HEK293 (cell line): Measurements from ENCODE around the gene PODN.

Experiments used
- CTCF ChIA-PET: fragments of 350-600 bp; formaldehyde crosslinking; extraction: SDS; loops from one replicate; lab custom pipeline; 2021; ENCODE audit warnings: antibody characterized with exemption; lab: Yijun Ruan, JAX
- POLR2A ChIA-PET: fragments of 300-600 bp; formaldehyde crosslinking; extraction: SDS; loops from one replicate; lab custom pipeline; 2020; ENCODE audit warnings: antibody characterized with exemption, inconsistent platforms; lab: Yijun Ruan, JAX
- H3K27ac ChIP-seq: fragments of 200-500 bp; sonication (Bioruptor generic); 2 replicates; pipeline ENCODE4 v1.5.1; 2014; ENCODE audit warnings: low read depth, low read length, control low read depth, inconsistent platforms; ENCODE audit errors: extremely low read depth
- H3K36me3 ChIP-seq, 2 experiments: fragments of 200-500 bp in 1 of 2; sonication (Bioruptor generic) in 1 of 2; 1 replicate in 1 of 2; 2 replicates in 1 of 2; pipeline ENCODE4 v1.5.1; 2014 to 2017; ENCODE audit warnings: inconsistent platforms in 2 of 2, low read length in 2 of 2; ENCODE audit not compliant: control insufficient read depth in 2 of 2, insufficient read depth in 1 of 2
- H3K4me1 ChIP-seq: fragments of 200-500 bp; sonication (Bioruptor generic); 2 replicates; pipeline ENCODE4 v1.5.1; 2014; ENCODE audit warnings: mild to moderate bottlenecking, low read length, inconsistent platforms; ENCODE audit not compliant: control insufficient read depth, insufficient read depth
- H3K4me3 ChIP-seq: 2 replicates; pipeline ENCODE4 v1.5.1; 2011; ENCODE audit warnings: low read depth, mild to moderate bottlenecking, control low read depth, low read length, moderate library complexity
- H3K9me3 ChIP-seq: fragments of 200-500 bp; sonication (Bioruptor generic); 2 replicates; pipeline ENCODE4 v1.5.1; 2014; ENCODE audit warnings: low read depth, low read length, inconsistent platforms; ENCODE audit not compliant: control insufficient read depth, insufficient read depth
- CTCF ChIP-seq: fragments of 450-650 bp; formaldehyde crosslinking; IDR thresholded peaks from 2 replicates; pipeline ENCODE4 v1.5.1; 2016; ENCODE audit warnings: missing biosample characterization, missing genetic modification characterization
- GFI1B ChIP-seq: fragments of 450-650 bp; formaldehyde crosslinking; IDR thresholded peaks from 2 replicates; pipeline ENCODE4 v1.5.1; 2016; ENCODE audit warnings: missing biosample characterization, missing genetic modification characterization
- SCRT1 ChIP-seq: fragments of 450-650 bp; formaldehyde crosslinking; IDR thresholded peaks from 2 replicates; pipeline ENCODE4 v1.5.1; 2016; ENCODE audit warnings: missing biosample characterization, missing genetic modification characterization, borderline replicate concordance
- SCRT2 ChIP-seq: fragments of 450-650 bp; formaldehyde crosslinking; IDR thresholded peaks from 2 replicates; pipeline ENCODE4 v1.5.1; 2016; ENCODE audit warnings: missing biosample characterization, missing genetic modification characterization
- ZFP3 ChIP-seq: fragments of 450-650 bp; formaldehyde crosslinking; IDR thresholded peaks from 2 replicates; pipeline ENCODE4 v1.5.1; 2016; ENCODE audit warnings: low read depth, missing biosample characterization, missing genetic modification characterization
- ZNF157 ChIP-seq: fragments of 450-650 bp; formaldehyde crosslinking; IDR thresholded peaks from 2 replicates; pipeline ENCODE4 v1.5.1; 2016; ENCODE audit warnings: missing biosample characterization, missing genetic modification characterization
- ZNF449 ChIP-seq: fragments of 450-650 bp; formaldehyde crosslinking; IDR thresholded peaks from 2 replicates; pipeline ENCODE4 v1.5.1; 2017; ENCODE audit warnings: missing biosample characterization, mild to moderate bottlenecking, missing genetic modification characterization, moderate library complexity
- ZNF660 ChIP-seq: fragments of 450-650 bp; IDR thresholded peaks from 2 replicates; pipeline ENCODE4 v1.5.1; 2018; ENCODE audit warnings: missing biosample characterization, mild to moderate bottlenecking, missing genetic modification characterization
- ZNF701 ChIP-seq: fragments of 450-650 bp; formaldehyde crosslinking; IDR thresholded peaks from 2 replicates; pipeline ENCODE4 v1.5.1; 2016; ENCODE audit warnings: missing biosample characterization, missing genetic modification characterization
- TF ChIP-seq, protein P1 (sequence below): fragments of 450-650 bp; formaldehyde crosslinking; IDR thresholded peaks from 2 replicates; pipeline ENCODE4 v1.5.1; 2016; ENCODE audit warnings: missing biosample characterization, missing genetic modification characterization

PODN gene

DNA sequence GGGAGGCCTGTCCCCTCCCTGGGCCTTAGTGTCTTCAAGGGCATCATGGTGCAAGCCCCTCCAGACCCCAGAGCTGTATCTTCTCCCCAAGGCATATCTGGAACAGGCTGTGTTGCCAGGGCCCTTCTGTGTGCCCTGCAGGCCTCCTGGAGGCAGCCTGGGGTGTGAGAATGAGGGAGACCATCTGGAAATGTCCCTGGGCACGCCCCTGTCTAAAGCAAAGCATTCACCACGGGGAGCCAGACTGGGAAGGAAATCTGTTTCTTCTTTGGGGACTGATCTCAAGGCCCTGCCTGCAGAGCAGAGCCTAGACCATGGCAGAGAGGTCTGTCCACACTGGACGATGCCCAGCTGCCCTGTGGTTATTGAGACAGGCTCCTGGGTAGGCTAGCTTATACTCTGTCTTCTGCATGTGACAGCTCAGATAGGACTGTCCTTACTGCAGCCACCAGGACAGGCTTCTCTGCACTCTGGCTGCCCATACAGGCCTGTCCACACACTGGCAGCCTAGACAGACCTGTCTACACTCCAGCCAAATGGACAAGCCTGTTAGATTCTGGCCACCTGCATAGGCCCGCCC is 24.6 kb downstream of the PODN start:
- ChIA-PET CTCF (interaction anchor here (0.6 to 0.7 kb wide), 2 partner anchors 43 to 181 kb away, joined by 3 read pairs; no protein-coding TSS in a partner anchor), POLR2A (interaction anchor here (1.0 kb wide), 1 partner anchor 40 kb away, joined by 4 read pairs; no protein-coding TSS in a partner anchor)
- no peak overlapping the region for H3K27ac ChIP-seq
- no peaks in the 10 kb centered on the region for H3K36me3 ChIP-seq
- TF ChIP-seq SCRT1 (no peak), ZNF157 (tag by site-specific recombination) (no peak), ZNF660 (tag by site-specific recombination) (no peak), GFI1B (tag by site-specific recombination) (no peak)
- TF ChIP-seq, protein P1, sequence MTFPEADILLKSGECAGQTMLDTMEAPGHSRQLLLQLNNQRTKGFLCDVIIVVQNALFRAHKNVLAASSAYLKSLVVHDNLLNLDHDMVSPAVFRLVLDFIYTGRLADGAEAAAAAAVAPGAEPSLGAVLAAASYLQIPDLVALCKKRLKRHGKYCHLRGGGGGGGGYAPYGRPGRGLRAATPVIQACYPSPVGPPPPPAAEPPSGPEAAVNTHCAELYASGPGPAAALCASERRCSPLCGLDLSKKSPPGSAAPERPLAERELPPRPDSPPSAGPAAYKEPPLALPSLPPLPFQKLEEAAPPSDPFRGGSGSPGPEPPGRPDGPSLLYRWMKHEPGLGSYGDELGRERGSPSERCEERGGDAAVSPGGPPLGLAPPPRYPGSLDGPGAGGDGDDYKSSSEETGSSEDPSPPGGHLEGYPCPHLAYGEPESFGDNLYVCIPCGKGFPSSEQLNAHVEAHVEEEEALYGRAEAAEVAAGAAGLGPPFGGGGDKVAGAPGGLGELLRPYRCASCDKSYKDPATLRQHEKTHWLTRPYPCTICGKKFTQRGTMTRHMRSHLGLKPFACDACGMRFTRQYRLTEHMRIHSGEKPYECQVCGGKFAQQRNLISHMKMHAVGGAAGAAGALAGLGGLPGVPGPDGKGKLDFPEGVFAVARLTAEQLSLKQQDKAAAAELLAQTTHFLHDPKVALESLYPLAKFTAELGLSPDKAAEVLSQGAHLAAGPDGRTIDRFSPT (tag by site-specific recombination): no peak
- H3K9me3 ChIP-seq: no peaks in the 10 kb centered on the region
- no peaks in the 10 kb centered on the region for H3K4me1 ChIP-seq
- no peak overlapping the region for H3K4me3 ChIP-seq

- CTCF ChIA-PET: no interaction called here
- H3K4me1 ChIP-seq: no peaks in the 10 kb centered on the region
Measured at GRCh38 chr1:53087332-53088285, 25.6 kb downstream of the PODN start.

More at GRCh38 chr1:53087332-53088285, 25.6 kb downstream of the PODN start:
- Histone ChIP-seq H3K36me3 (no peaks in the 10 kb centered on the region), H3K4me3 (no peak overlapping the region), H3K9me3 (no peaks in the 10 kb centered on the region), H3K27ac (no peak overlapping the region)
- TF ChIP-seq ZNF157 (tag by site-specific recombination): no peak
- no peak for TF ChIP-seq ZFP3 (tag by site-specific recombination)
- TF ChIP-seq ZNF449 (tag by site-specific recombination): no peak
- no peak for TF ChIP-seq CTCF (tag by site-specific recombination)
- TF ChIP-seq SCRT2: no peak
- no peak for TF ChIP-seq ZNF701
- POLR2A ChIA-PET: interaction anchor here (1.0 kb wide), 1 partner anchor 41 kb away, joined by 4 read pairs; no protein-coding TSS in a partner anchor
